H1 (cell line): ENCODE data around the gene CEP97. TPM values are rescaled to one million over a fixed set of nuclear protein-coding genes. Genes with fewer than 3 reads are reported as not detected.

Experiments used
- CTCF ChIA-PET: fragments of 300-600 bp; sonication (Branson Sonifier 250); formaldehyde crosslinking; loops from one replicate; lab custom pipeline; 2021; ENCODE audit not compliant: partially characterized antibody; lab: Charles Lee
- POLR2A ChIA-PET: fragments of 300-600 bp; sonication (Branson Sonifier 250); formaldehyde crosslinking; loops from one replicate; lab custom pipeline; 2021; ENCODE audit warnings: inconsistent platforms; ENCODE audit not compliant: partially characterized antibody; lab: Charles Lee
- DNase-seq, 2 experiments: peaks; one replicate each; pipeline versions ENCODE4 v3.0.0 to v3.0.0-alpha.2; 2010 to 2022; ENCODE audit warnings: low spot score in 2 of 2, low read depth in 1 of 2, mixed read lengths in 1 of 2
- FAIRE-seq: peaks from 2 replicates; lab custom pipeline; 2011; peaks lifted over from hg19 to GRCh38; lab: Jason Lieb, UNC
- H2AFZ ChIP-seq: 2 replicates; pipeline ENCODE4 v1.8.1; 2012; ENCODE audit warnings: low read length, inconsistent platforms
- H2AK5ac ChIP-seq: 2 replicates; pipeline ENCODE4 v1.6.1; 2013; ENCODE audit warnings: low read depth, low read length
- H2BK120ac ChIP-seq: replicated peaks from 2 replicates; pipeline ENCODE3; 2013; ENCODE audit warnings: low read depth, low read length, inconsistent platforms
- H2BK12ac ChIP-seq: 2 replicates; pipeline ENCODE4 v1.6.1; 2013; ENCODE audit warnings: low read depth, low read length
- H2BK15ac ChIP-seq: 2 replicates; pipeline ENCODE4 v1.6.1; 2013; ENCODE audit warnings: low read length
- H2BK20ac ChIP-seq: 2 replicates; pipeline ENCODE4 v1.6.1; 2013; ENCODE audit warnings: low read length
- H2BK5ac ChIP-seq: 2 replicates; pipeline ENCODE4 v1.6.1; 2013; ENCODE audit warnings: low read depth, low read length
- H3K14ac ChIP-seq: 2 replicates; pipeline ENCODE4 v1.6.1; 2013; ENCODE audit warnings: inconsistent platforms; ENCODE audit not compliant: insufficient read length
- H3K18ac ChIP-seq: 2 replicates; pipeline ENCODE4 v1.6.1; 2013; ENCODE audit warnings: low read length; ENCODE audit errors: extremely low read depth
- H3K23ac ChIP-seq: 2 replicates; pipeline ENCODE4 v1.6.1; 2013; ENCODE audit warnings: inconsistent platforms; ENCODE audit not compliant: insufficient read length
- H3K23me2 ChIP-seq: 2 replicates; pipeline ENCODE4 v1.6.1; 2013; ENCODE audit warnings: low read depth, low read length
- H3K27ac ChIP-seq: 2 replicates; pipeline ENCODE4 v1.6.1; 2011; ENCODE audit warnings: low read depth, low read length, inconsistent platforms
- H3K27me3 ChIP-seq, 4 experiments: replicated peaks in 1 of 4; 1 replicate in 1 of 4; 2 replicates in 3 of 4; pipeline versions ENCODE4 v1.6.1 to v1.8.1; 2011 to 2013; ENCODE audit warnings: low read length in 3 of 4, mild to moderate bottlenecking in 3 of 4, inconsistent platforms in 2 of 4, mixed read lengths in 2 of 4, moderate library complexity in 1 of 4; ENCODE audit not compliant: control insufficient read depth in 3 of 4, insufficient read depth in 3 of 4; ENCODE audit errors: extremely low read depth in 1 of 4
- H3K36me3 ChIP-seq, 4 experiments: 2 replicates each; pipeline versions ENCODE4 v1.6.1 to v1.8.1; 2011 to 2013; ENCODE audit warnings: mild to moderate bottlenecking in 4 of 4, low read length in 3 of 4, moderate library complexity in 2 of 4, control low read depth in 1 of 4, inconsistent platforms in 1 of 4; ENCODE audit not compliant: insufficient read depth in 4 of 4, control insufficient read depth in 2 of 4
- H3K4ac ChIP-seq: replicated peaks from 2 replicates; pipeline ENCODE3; 2013; ENCODE audit warnings: low read length, low read depth, mixed read lengths, inconsistent platforms; ENCODE audit not compliant: insufficient read length
- H3K4me1 ChIP-seq, 4 experiments: replicated peaks in 1 of 4; 1 replicate in 1 of 4; 2 replicates in 3 of 4; pipeline versions ENCODE4 v1.6.1 to v1.8.1; 2011 to 2013; ENCODE audit warnings: low read length in 3 of 4, inconsistent platforms in 2 of 4, mixed read lengths in 1 of 4; ENCODE audit not compliant: insufficient read depth in 4 of 4, control insufficient read depth in 3 of 4
- H3K4me2 ChIP-seq, 2 experiments: 2 replicates each; pipeline versions ENCODE4 v1.6.1 to v1.8.1; 2011 to 2013; ENCODE audit warnings: low read depth in 2 of 2, low read length in 2 of 2, control low read depth in 1 of 2, inconsistent platforms in 1 of 2, mild to moderate bottlenecking in 1 of 2; ENCODE audit not compliant: insufficient read depth in 1 of 2
- H3K4me3 ChIP-seq, 4 experiments: fragments of 200-600, 300-600 bp in 1 of 4; sonication (generic), shearing (Covaris generic), sonication (Bioruptor Twin) in 1 of 4; 2 replicates each; pipeline versions ENCODE4 v1.5.1 to v1.8.1; 2011 to 2016; ENCODE audit warnings: low read length in 4 of 4, low read depth in 3 of 4, control low read depth in 2 of 4, inconsistent platforms in 2 of 4, mild to moderate bottlenecking in 2 of 4, mixed read lengths in 1 of 4, moderate library complexity in 1 of 4; ENCODE audit not compliant: insufficient read depth in 2 of 4; ENCODE audit errors: extremely low read depth in 1 of 4
- H3K56ac ChIP-seq: replicated peaks from 2 replicates; pipeline ENCODE3; 2013; ENCODE audit warnings: low read depth, mild to moderate bottlenecking, mixed read lengths, low read length, inconsistent platforms; ENCODE audit not compliant: insufficient read length
- H3K79me1 ChIP-seq: 2 replicates; pipeline ENCODE4 v1.6.1; 2013; ENCODE audit warnings: low read depth, low read length, control low read depth
- H3K79me2 ChIP-seq, 2 experiments: 2 replicates each; pipeline versions ENCODE4 v1.6.1 to v1.8.1; 2012 to 2013; ENCODE audit warnings: low read length in 2 of 2, mild to moderate bottlenecking in 2 of 2, inconsistent platforms in 1 of 2; ENCODE audit not compliant: insufficient read depth in 2 of 2, control insufficient read depth in 1 of 2
- H3K9ac ChIP-seq, 4 experiments: replicated peaks in 1 of 4; 1 replicate in 1 of 4; 2 replicates in 3 of 4; pipeline versions ENCODE4 v1.6.1 to v1.8.1; 2011 to 2013; ENCODE audit warnings: low read depth in 3 of 4, low read length in 3 of 4, control low read depth in 2 of 4, mild to moderate bottlenecking in 2 of 4, moderate library complexity in 2 of 4, inconsistent platforms in 1 of 4; ENCODE audit errors: extremely low read depth in 1 of 4
- H3K9me3 ChIP-seq, 2 experiments: 2 replicates each; pipeline versions ENCODE4 v1.6.1 to v1.8.1; 2012 to 2013; ENCODE audit warnings: mild to moderate bottlenecking in 2 of 2, moderate library complexity in 2 of 2, control low read depth in 1 of 2, inconsistent platforms in 1 of 2, low read depth in 1 of 2, low read length in 1 of 2, mixed read lengths in 1 of 2; ENCODE audit not compliant: insufficient read depth in 2 of 2
- H4K20me1 ChIP-seq, 2 experiments: replicated peaks in 1 of 2; 2 replicates each; pipeline versions ENCODE3 to v1.8.1; 2011 to 2013; ENCODE audit warnings: inconsistent platforms in 2 of 2, low read length in 2 of 2, mild to moderate bottlenecking in 1 of 2; ENCODE audit not compliant: insufficient read depth in 2 of 2, control insufficient read depth in 1 of 2
- H4K5ac ChIP-seq: 2 replicates; pipeline ENCODE4 v1.6.1; 2013; ENCODE audit warnings: low read length, low read depth, mixed read lengths, inconsistent platforms; ENCODE audit not compliant: insufficient read length
- H4K8ac ChIP-seq: 2 replicates; pipeline ENCODE4 v1.8.0; 2013; ENCODE audit warnings: mild to moderate bottlenecking, moderate library complexity, low read length, inconsistent platforms; ENCODE audit not compliant: insufficient read depth; ENCODE audit errors: extremely low read depth
- H4K91ac ChIP-seq: replicated peaks from 2 replicates; pipeline ENCODE3; 2013; ENCODE audit warnings: low read length, mixed read lengths, inconsistent platforms; ENCODE audit not compliant: insufficient read length
- CTBP2 ChIP-seq: IDR thresholded peaks from 2 replicates; pipeline ENCODE4 v1.7.0; 2011; ENCODE audit warnings: borderline replicate concordance, mild to moderate bottlenecking, moderate library complexity, mixed read lengths, low read length; ENCODE audit not compliant: insufficient read depth, insufficient read length
- E2F6 ChIP-seq: IDR thresholded peaks from 2 replicates; pipeline ENCODE4 v1.6.1; 2012; ENCODE audit warnings: inconsistent platforms
- EP300 ChIP-seq, 2 experiments: IDR thresholded peaks; 1 replicate in 1 of 2; 2 replicates in 1 of 2; pipeline ENCODE4 v1.6.1; 2011 to 2012; ENCODE audit warnings: low read depth in 2 of 2, low read length in 2 of 2, mild to moderate bottlenecking in 2 of 2, borderline replicate concordance in 1 of 2, inconsistent platforms in 1 of 2, moderate library complexity in 1 of 2
- EZH2 ChIP-seq: fragments of 200-600 bp; sonication (generic); IDR thresholded peaks from 2 replicates; pipeline ENCODE4 v1.7.1; 2012; ENCODE audit warnings: low read depth, mild to moderate bottlenecking, moderate library complexity, low read length, inconsistent platforms; ENCODE audit not compliant: severe bottlenecking
- GTF2F1 ChIP-seq: IDR thresholded peaks from 2 replicates; pipeline ENCODE4 v1.6.1; 2012; ENCODE audit warnings: low read depth, low read length, improper control_type of control experiment, borderline replicate concordance
- POLR2AphosphoS5 ChIP-seq: IDR thresholded peaks from 2 replicates; pipeline ENCODE4 v1.6.1; 2011; ENCODE audit warnings: low read depth, low read length
- SP1 ChIP-seq: IDR thresholded peaks from 2 replicates; pipeline ENCODE4 v1.6.1; 2011; ENCODE audit warnings: low read depth, low read length
- SP4 ChIP-seq: IDR thresholded peaks from 2 replicates; pipeline ENCODE4 v1.6.1; 2012; ENCODE audit warnings: low read length, inconsistent platforms
- TEAD4 ChIP-seq: IDR thresholded peaks from 2 replicates; pipeline ENCODE4 v1.6.1; 2012; ENCODE audit warnings: low read depth, low read length, inconsistent platforms, mixed read lengths
- WGBS, 2 experiments: shearing (Covaris generic) in 1 of 2; methylation state at CpG; one replicate each; pipeline versions ENCODE4 v1.1.6 to v1.1.7; 2013 to 2015; ENCODE audit warnings: low lambda C conversion rate in 2 of 2, mixed read lengths in 2 of 2, inconsistent platforms in 1 of 2, low coverage in 1 of 2, missing lambda C conversion rate in 1 of 2; ENCODE audit not compliant: insufficient replicate concordance in 2 of 2, insufficient coverage in 1 of 2, insufficient read length in 1 of 2; ENCODE audit errors: extremely low coverage in 1 of 2, missing lambda C conversion rate in 1 of 2; 5-methylcytosine and 5-hydroxymethylcytosine counted together
- polyA plus RNA-seq, 7 experiments: library from polyadenylated mRNA; depleted of rRNA in 3 of 7; stranded (reverse) in 5 of 7; unstranded in 2 of 7; fragments of >200 nt in 5 of 7; fragments of 200-250 nt in 2 of 7; gene quantifications; 1 replicate in 5 of 7; 2 replicates in 1 of 7; 4 replicates in 1 of 7; pipeline versions ENCODE4 v1.2.1 to v1.2.3, GENCODE V29; 2011 to 2013; ENCODE audit warnings: missing spikeins in 2 of 7, mixed read lengths in 2 of 7
- total RNA-seq: library from RNA; stranded (reverse); fragmentation: NEBNext Ultra II Directional; extraction: Animal tissue kit (Norgen Biotek cat#: 25700); gene quantifications from 2 replicates; pipeline ENCODE4 v1.2.1, GENCODE V29; 2021

CEP97 gene
- total and polyA plus RNA-seq, 2 of the 8 experiments (the other 6 are each of a cell fraction or from before 2014, with no cell fraction given): 1.6 to 13.2 TPM

GRCh38 chr3:101685870-101686307 is 38.5 kb upstream of the CEP97 start:
- Histone ChIP-seq H4K8ac (peak overlapping the region; percentile 98; the same call in 1 of the 2 replicates), H3K4ac (peak overlapping the region; percentile 41), H3K18ac (no peak overlapping the region), H3K23me2 (peaks cover 4% of the 10 kb centered on the region), H3K4me3 (peak overlapping the region; percentile 86 to 100 (median 98)), H3K14ac (peak overlapping the region; percentile 13), H3K27ac (peak overlapping the region; percentile 96), H3K23ac (no peak overlapping the region), H3K27me3 (no peaks in the 10 kb centered on the region), H3K9ac (peak overlapping the region; percentile 97 to 100 (median 99)), H4K91ac (no peak overlapping the region), H2BK5ac (peak overlapping the region; percentile 95), H4K20me1 (peaks cover 10% of the 10 kb centered on the region in 2 experiments), H3K56ac (no peak overlapping the region), H2AK5ac (peak overlapping the region; percentile 84), H4K5ac (peak overlapping the region; percentile 58), H3K36me3 (peaks cover 19 to 52% (median 44%) of the 10 kb centered on the region in 4 experiments), H2BK12ac (no peak overlapping the region; the same call in 1 of the 2 replicates), H2BK15ac (no peak overlapping the region), H3K79me2 (peaks cover 9 to 33% of the 10 kb centered on the region in 2 experiments), H2BK120ac (no peak overlapping the region), H2AFZ (no peak overlapping the region), H3K4me2 (peak overlapping the region; percentile 80 to 88), H3K79me1 (0 out of 2 replicates have a peak, but pooled peaks cover 3% of the 10 kb centered on the region), H3K4me1 (peaks cover 0 to 4% (median 2%) of the 10 kb centered on the region in 4 experiments; a peak in 4 of 7 replicates), H3K9me3 (no peaks in the 10 kb centered on the region)
- DNase-seq: no peak
- POLR2A ChIA-PET: interaction anchor here (0.7 to 12.8 kb wide), 12 partner anchors 12 to 163 kb away, joined by 3 to 308 read pairs (median 5); partner anchors contain the start of genes CEP97, NFKBIZ, PCNP and TRMT10C
- CTCF ChIA-PET: interaction anchor here (0.9 to 3.8 kb wide), 4 partner anchors 9 to 21 kb away, joined by 3 to 29 read pairs (median 4); partner anchors contain the start of gene ZBTB11
- 3% methylated on average over 11 of the region's 11 CpGs; no CpG with 5 or more reads in 1 of the 2 experiments for WGBS, 2 experiments
- FAIRE-seq: no peak
- TF ChIP-seq TEAD4: no peak
- TF ChIP-seq E2F6: no peak
- peak; percentile 18; the same call in 1 of the 2 replicates for TF ChIP-seq POLR2AphosphoS5
- TF ChIP-seq CTBP2: no peak
- no peak for TF ChIP-seq EP300 (IDR thresholded peaks at IDR 0.05; ENCODE audit: borderline replicate concordance in 1 of 2, low read depth in 2 of 2, low read length in 2 of 2)
- TF ChIP-seq SP4: 0 out of 2 replicates have a peak, but pooled peaks have one; percentile 27
- TF ChIP-seq GTF2F1: no peak
- TF ChIP-seq EZH2: no peak
- no peak for TF ChIP-seq SP1
- TF ChIP-seq, all 59 proteins: peak for 2
- H2BK20ac ChIP-seq: no peak overlapping the region
